GM12878 (cell line): Measurements from ENCODE around the gene DAPK2. TPM values are rescaled to one million over a fixed set of nuclear protein-coding genes. Genes with fewer than 3 reads are reported as not detected.

Source experiments
- ATAC-seq: fragments of 200-7000 bp; cut with Tn5 transposase; 3 replicates; pipeline ENCODE4 v1.9.1; 2020; ENCODE audit warnings: mild to moderate bottlenecking, moderate library complexity
- BruUV-seq: library from RNA; stranded (reverse); fragments of 400-500 nt; replicated peaks from 2 replicates; lab custom pipeline; 2021; lab: Mats Ljungman, UMichigan
- CTCF ChIA-PET: fragments of 300-600 bp; sonication (Branson Sonifier 250); formaldehyde crosslinking; extraction: SDS; loops from one replicate; lab custom pipeline; 2021; ENCODE audit warnings: inconsistent platforms; lab: Yijun Ruan, JAX
- POLR2A ChIA-PET: fragments of 350-600 bp; formaldehyde crosslinking; extraction: SDS; loops from one replicate; lab custom pipeline; 2021; ENCODE audit warnings: inconsistent platforms; lab: Charles Lee
- RAD21 ChIA-PET: fragments of 300-600 bp; sonication (Branson Sonifier 250); formaldehyde crosslinking; loops from one replicate; lab custom pipeline; 2023; ENCODE audit warnings: antibody characterized with exemption; ENCODE audit not compliant: unreplicated experiment; lab: Charles Lee
- SMC1A ChIA-PET: fragments of 300-600 bp; sonication (Branson Sonifier 250); formaldehyde crosslinking; loops from one replicate; lab custom pipeline; 2023; ENCODE audit not compliant: unreplicated experiment, uncharacterized antibody; lab: Charles Lee
- DNase-seq: peaks from one replicate; pipeline ENCODE4 v3.0.0-alpha.2; 2011; ENCODE audit warnings: low read depth, low spot score
- FAIRE-seq: peaks from 3 replicates; lab custom pipeline; 2011; peaks lifted over from hg19 to GRCh38; lab: Jason Lieb, UNC
- H2AFZ ChIP-seq: 2 replicates; pipeline ENCODE4 v1.6.0; 2011; ENCODE audit warnings: low read depth, low read length, control low read depth; ENCODE audit not compliant: control insufficient read depth
- H3K27ac ChIP-seq: 2 replicates; pipeline ENCODE4 v1.5.1; 2011; ENCODE audit warnings: control low read depth; ENCODE audit not compliant: control insufficient read depth, insufficient read depth
- H3K27me3 ChIP-seq, 2 experiments: replicated peaks in 1 of 2; 2 replicates each; pipeline versions ENCODE4 v1.6.0 to v1.6.1; 2011; ENCODE audit warnings: low read length in 1 of 2; ENCODE audit not compliant: control insufficient read depth in 2 of 2, insufficient read depth in 2 of 2
- H3K36me3 ChIP-seq, 2 experiments: 2 replicates each; pipeline ENCODE4 v1.5.1; 2011; ENCODE audit warnings: low read length in 1 of 2; ENCODE audit not compliant: control insufficient read depth in 2 of 2, insufficient read depth in 2 of 2
- H3K4me1 ChIP-seq: 2 replicates; pipeline ENCODE4 v1.6.1; 2011; ENCODE audit warnings: mild to moderate bottlenecking, low read length, moderate library complexity, mixed read lengths; ENCODE audit not compliant: control insufficient read depth, insufficient read depth
- H3K4me2 ChIP-seq: 2 replicates; pipeline ENCODE4 v1.6.0; 2011; ENCODE audit warnings: control low read depth; ENCODE audit not compliant: control insufficient read depth, insufficient read depth
- H3K4me3 ChIP-seq: fragments of 200-600 bp; sonication (generic); 2 replicates; pipeline ENCODE4 v1.5.1; 2016
- H3K79me2 ChIP-seq: 2 replicates; pipeline ENCODE4 v1.6.0; 2011; ENCODE audit warnings: low read length; ENCODE audit not compliant: control insufficient read depth, insufficient read depth
- H3K9ac ChIP-seq: 2 replicates; pipeline ENCODE4 v1.8.0; 2011; ENCODE audit warnings: low read length, control low read depth, mixed read lengths; ENCODE audit not compliant: control insufficient read depth, insufficient read depth
- H3K9me3 ChIP-seq: replicated peaks from 3 replicates; pipeline ENCODE4 v1.5.1; 2011; ENCODE audit warnings: mild to moderate bottlenecking, low read length; ENCODE audit not compliant: control insufficient read depth, insufficient read depth
- H4K20me1 ChIP-seq: 2 replicates; pipeline ENCODE4 v1.6.0; 2011; ENCODE audit not compliant: control insufficient read depth, insufficient read depth
- CBX3 ChIP-seq: fragments of 200-600 bp; sonication (generic); IDR thresholded peaks from 2 replicates; pipeline ENCODE4 v1.6.1; 2016; ENCODE audit warnings: low read depth, borderline replicate concordance
- CHD4 ChIP-seq: fragments of 200-600 bp; sonication (generic); IDR thresholded peaks from 2 replicates; pipeline ENCODE4 v1.6.1; 2016; ENCODE audit warnings: mild to moderate bottlenecking
- E2F4 ChIP-seq: IDR thresholded peaks from 2 replicates; pipeline ENCODE4 v1.6.1; 2012; ENCODE audit warnings: low read depth, low read length, improper control_type of control experiment
- FOXK2 ChIP-seq: fragments of 450-650 bp; IDR thresholded peaks from 2 replicates; pipeline ENCODE4 v1.6.1; 2017; ENCODE audit warnings: mild to moderate bottlenecking, moderate library complexity
- MAX ChIP-seq: IDR thresholded peaks from 2 replicates; pipeline ENCODE4 v1.6.1; 2012; ENCODE audit warnings: low read depth, low read length, improper control_type of control experiment
- NRF1 ChIP-seq: conservative IDR thresholded peaks from 2 replicates; pipeline ENCODE4 v1.6.1; 2011; ENCODE audit warnings: mild to moderate bottlenecking, low read depth, low read length, improper control_type of control experiment
- RELA ChIP-seq: fragments of 450-650 bp; IDR thresholded peaks from 2 replicates; pipeline ENCODE4 v1.8.0; 2014; ENCODE audit warnings: borderline replicate concordance; ENCODE audit not compliant: partially characterized antibody
- WGBS: methylation state at CpG from one replicate; pipeline ENCODE4 v1.1.6; 2016; ENCODE audit warnings: low lambda C conversion rate; ENCODE audit not compliant: insufficient replicate concordance, insufficient coverage; ENCODE audit errors: missing lambda C conversion rate; 5-methylcytosine and 5-hydroxymethylcytosine counted together
- in situ Hi-C: fragments of 300-500 bp; cut with MboI; formaldehyde crosslinking; loops from 9 replicates; pipeline ENCODE4 v1.14.3; 2018; ENCODE audit warnings: mixed read lengths
- intact Hi-C: fragments of 100-400 bp; cut with micrococcal nuclease; formaldehyde crosslinking; loops from one replicate; pipeline ENCODE4 v1.14.2; 2022; ENCODE audit not compliant: unreplicated experiment
- polyA plus RNA-seq, 11 experiments: library from polyadenylated mRNA; depleted of rRNA in 4 of 11; unstranded in 6 of 11; stranded (reverse) in 5 of 11; fragments of >200 nt; fragmentation: Nextera tagmentation in 4 of 11; fragmentation: Illumina TruSeq in 1 of 11; extraction: Ambion mirVana in 4 of 11; extraction: Trizol in 1 of 11; gene quantifications; 1 replicate in 1 of 11; 2 replicates in 10 of 11; pipeline versions ENCODE4 v1.2.1 to v1.2.3, GENCODE V29; 2011 to 2016; ENCODE audit warnings: inconsistent platforms in 2 of 11, missing spikeins in 2 of 11, low read depth in 1 of 11
- total RNA-seq, 4 experiments: library from RNA; depleted of rRNA in 3 of 4; stranded (reverse); fragments of >200 nt in 3 of 4; fragmentation: Illumina TruSeq in 1 of 4; extraction: Trizol in 1 of 4; gene quantifications; 2 replicates each; pipeline versions ENCODE4 v1.2.1 to v1.2.3, GENCODE V29; 2013 to 2021

The DAPK2 gene
- total and polyA plus RNA-seq, 10 of the 15 experiments (the other 5 are each of a cell fraction or from before 2014, with no cell fraction given), result 0.69 to 8.4 (median 4.1) TPM

- DNase-seq, result no peak
- no peak for FAIRE-seq
- H3K27ac ChIP-seq, result no peak overlapping the region
Observed at GRCh38 chr15:63946524-63947065, 99.7 kb downstream of the DAPK2 start.

More at GRCh38 chr15:63946524-63947065, 99.7 kb downstream of the DAPK2 start:
- ChIA-PET POLR2A (interaction anchor here (1.5 kb wide), 1 partner anchor 9 kb away, joined by 5 read pairs; no protein-coding TSS in a partner anchor), CTCF (interaction anchor here (1.0 to 5.4 kb wide), 16 partner anchors 14 to 194 kb away, joined by 3 to 70 read pairs (median 14); partner anchors contain the start of gene DAPK2), SMC1A (interaction anchor here (1.1 to 5.6 kb wide), 15 partner anchors 23 to 194 kb away, joined by 3 to 39 read pairs (median 6); partner anchors contain the start of genes CIAO2A and DAPK2), RAD21 (interaction anchor here (1.2 to 3.8 kb wide), 8 partner anchors 24 to 194 kb away, joined by 3 to 41 read pairs (median 6); partner anchors contain the start of gene DAPK2)
- in situ Hi-C loops, result no loop called here
- no TSS peak for BruUV-seq
- H2AFZ ChIP-seq, result no peak overlapping the region
- H3K27me3 ChIP-seq, result no peaks in the 10 kb centered on the region
- no peak overlapping the region for H3K9ac ChIP-seq
- H3K36me3 ChIP-seq, result no peaks in the 10 kb centered on the region
- H4K20me1 ChIP-seq, result no peaks in the 10 kb centered on the region
- H3K4me1 ChIP-seq, result peaks cover 13% of the 10 kb centered on the region
- no peak overlapping the region for H3K4me3 ChIP-seq
- intact Hi-C loops, result no loop called here
- no peaks in the 10 kb centered on the region; the same call in 2 of the 3 replicates for H3K9me3 ChIP-seq
- TF ChIP-seq NRF1, result no peak
- TF ChIP-seq MAX, result no peak
- no peak for TF ChIP-seq E2F4
- TF ChIP-seq CBX3, result no peak
- TF ChIP-seq CHD4, result no peak
- no peak for TF ChIP-seq RELA
- TF ChIP-seq FOXK2, result no peak
- ATAC-seq, result no peak
- WGBS, result 77% methylated on average over 4 of the region's 4 CpGs
- H3K4me2 ChIP-seq, result no peak overlapping the region
- H3K79me2 ChIP-seq, result no peaks in the 10 kb centered on the region
